ENCODE data around the gene SLC26A1. TPM values are rescaled to one million over a fixed set of nuclear protein-coding genes. Genes with fewer than 3 reads are reported as not detected.

Gene SLC26A1
- total and polyA plus RNA-seq, 2 of the 13 experiments (the other 11 are each of a cell fraction or from before 2014, with no cell fraction given): 5.4 to 22.9 TPM

- TF ChIP-seq, protein P1, sequence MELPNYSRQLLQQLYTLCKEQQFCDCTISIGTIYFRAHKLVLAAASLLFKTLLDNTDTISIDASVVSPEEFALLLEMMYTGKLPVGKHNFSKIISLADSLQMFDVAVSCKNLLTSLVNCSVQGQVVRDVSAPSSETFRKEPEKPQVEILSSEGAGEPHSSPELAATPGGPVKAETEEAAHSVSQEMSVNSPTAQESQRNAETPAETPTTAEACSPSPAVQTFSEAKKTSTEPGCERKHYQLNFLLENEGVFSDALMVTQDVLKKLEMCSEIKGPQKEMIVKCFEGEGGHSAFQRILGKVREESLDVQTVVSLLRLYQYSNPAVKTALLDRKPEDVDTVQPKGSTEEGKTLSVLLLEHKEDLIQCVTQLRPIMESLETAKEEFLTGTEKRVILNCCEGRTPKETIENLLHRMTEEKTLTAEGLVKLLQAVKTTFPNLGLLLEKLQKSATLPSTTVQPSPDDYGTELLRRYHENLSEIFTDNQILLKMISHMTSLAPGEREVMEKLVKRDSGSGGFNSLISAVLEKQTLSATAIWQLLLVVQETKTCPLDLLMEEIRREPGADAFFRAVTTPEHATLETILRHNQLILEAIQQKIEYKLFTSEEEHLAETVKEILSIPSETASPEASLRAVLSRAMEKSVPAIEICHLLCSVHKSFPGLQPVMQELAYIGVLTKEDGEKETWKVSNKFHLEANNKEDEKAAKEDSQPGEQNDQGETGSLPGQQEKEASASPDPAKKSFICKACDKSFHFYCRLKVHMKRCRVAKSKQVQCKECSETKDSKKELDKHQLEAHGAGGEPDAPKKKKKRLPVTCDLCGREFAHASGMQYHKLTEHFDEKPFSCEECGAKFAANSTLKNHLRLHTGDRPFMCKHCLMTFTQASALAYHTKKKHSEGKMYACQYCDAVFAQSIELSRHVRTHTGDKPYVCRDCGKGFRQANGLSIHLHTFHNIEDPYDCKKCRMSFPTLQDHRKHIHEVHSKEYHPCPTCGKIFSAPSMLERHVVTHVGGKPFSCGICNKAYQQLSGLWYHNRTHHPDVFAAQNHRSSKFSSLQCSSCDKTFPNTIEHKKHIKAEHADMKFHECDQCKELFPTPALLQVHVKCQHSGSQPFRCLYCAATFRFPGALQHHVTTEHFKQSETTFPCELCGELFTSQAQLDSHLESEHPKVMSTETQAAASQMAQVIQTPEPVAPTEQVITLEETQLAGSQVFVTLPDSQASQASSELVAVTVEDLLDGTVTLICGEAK (IDR thresholded peaks at IDR 0.05): no peak
- TF ChIP-seq, protein P1 (CRISPR knock-in tag; IDR thresholded peaks at IDR 0.05): no peak
- TF ChIP-seq ZBTB44 (CRISPR knock-in tag; IDR thresholded peaks at IDR 0.05) (no peak), GTF3A (CRISPR knock-in tag; conservative IDR thresholded peaks at IDR 0.05) (no peak), HIC2 (CRISPR knock-in tag; IDR thresholded peaks at IDR 0.05; ENCODE audit: low read depth) (no peak), GMEB1 (CRISPR knock-in tag; IDR thresholded peaks at IDR 0.05; ENCODE audit: borderline replicate concordance) (no peak), ZNF550 (CRISPR knock-in tag; IDR thresholded peaks at IDR 0.05; ENCODE audit: borderline replicate concordance) (no peak), ZNF773 (CRISPR knock-in tag; IDR thresholded peaks at IDR 0.05; ENCODE audit: borderline replicate concordance) (no peak), TOE1 (CRISPR knock-in tag; IDR thresholded peaks at IDR 0.05) (no peak), HNRNPL (IDR thresholded peaks at IDR 0.05; ENCODE audit: low read depth, low read length) (0 out of 2 replicates have a peak, but pooled peaks have one; percentile 40), ZGPAT (CRISPR knock-in tag; IDR thresholded peaks at IDR 0.05) (no peak)
- TF ChIP-seq, protein P2, sequence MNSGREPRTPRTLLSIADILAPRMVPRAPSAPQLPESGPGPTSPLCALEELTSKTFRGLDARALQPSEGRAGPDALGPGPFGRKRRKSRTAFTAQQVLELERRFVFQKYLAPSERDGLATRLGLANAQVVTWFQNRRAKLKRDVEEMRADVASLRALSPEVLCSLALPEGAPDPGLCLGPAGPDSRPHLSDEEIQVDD (CRISPR knock-in tag; IDR thresholded peaks at IDR 0.05; ENCODE audit: borderline replicate concordance): no peak
Measured at GRCh38 chr4:957581-958313, 35.5 kb downstream of the SLC26A1 start (continued).

Data from HepG2 (cell line).